ENCODE data around the gene SLCO2A1.
A peak's percentile ranks its signal among the peaks of the same experiment; 100 is the strongest.

DNA sequence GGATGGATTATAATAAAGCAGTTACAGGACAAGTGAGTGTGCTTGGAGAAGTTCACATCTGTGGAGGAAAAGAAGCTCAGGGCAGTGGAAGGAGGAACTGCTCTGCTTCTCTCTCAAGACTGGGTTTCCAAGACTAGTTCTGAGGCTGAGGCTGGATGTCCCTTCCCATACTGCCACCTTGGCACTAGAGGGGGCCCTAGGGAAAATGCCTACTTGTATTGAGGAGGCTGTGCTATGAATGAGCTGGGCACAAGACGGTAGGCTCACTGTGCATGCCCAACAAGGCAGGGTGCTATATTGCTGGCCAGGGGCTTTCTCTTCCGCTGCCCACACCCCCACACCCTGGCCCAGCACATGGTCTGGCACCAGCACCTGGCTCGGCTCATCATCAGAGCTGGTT, 65.2 kb downstream of the SLCO2A1 start:
- TF ChIP-seq, protein P1, sequence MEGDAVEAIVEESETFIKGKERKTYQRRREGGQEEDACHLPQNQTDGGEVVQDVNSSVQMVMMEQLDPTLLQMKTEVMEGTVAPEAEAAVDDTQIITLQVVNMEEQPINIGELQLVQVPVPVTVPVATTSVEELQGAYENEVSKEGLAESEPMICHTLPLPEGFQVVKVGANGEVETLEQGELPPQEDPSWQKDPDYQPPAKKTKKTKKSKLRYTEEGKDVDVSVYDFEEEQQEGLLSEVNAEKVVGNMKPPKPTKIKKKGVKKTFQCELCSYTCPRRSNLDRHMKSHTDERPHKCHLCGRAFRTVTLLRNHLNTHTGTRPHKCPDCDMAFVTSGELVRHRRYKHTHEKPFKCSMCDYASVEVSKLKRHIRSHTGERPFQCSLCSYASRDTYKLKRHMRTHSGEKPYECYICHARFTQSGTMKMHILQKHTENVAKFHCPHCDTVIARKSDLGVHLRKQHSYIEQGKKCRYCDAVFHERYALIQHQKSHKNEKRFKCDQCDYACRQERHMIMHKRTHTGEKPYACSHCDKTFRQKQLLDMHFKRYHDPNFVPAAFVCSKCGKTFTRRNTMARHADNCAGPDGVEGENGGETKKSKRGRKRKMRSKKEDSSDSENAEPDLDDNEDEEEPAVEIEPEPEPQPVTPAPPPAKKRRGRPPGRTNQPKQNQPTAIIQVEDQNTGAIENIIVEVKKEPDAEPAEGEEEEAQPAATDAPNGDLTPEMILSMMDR (conservative IDR thresholded peaks at IDR 0.05 in 1 of 2, IDR thresholded peaks at IDR 0.05 in 1 of 2; ENCODE audit: low read depth in 1 of 2, low read length in 2 of 2), result peak in 1 of 2 donors; percentile 16
- no peak for TF ChIP-seq EZH2 (IDR thresholded peaks at IDR 0.05; ENCODE audit: low read length, missing control alignments)

Data from fibroblast of lung (primary cell).